HepG2 (cell line): ENCODE data around the gene SLC19A1.

Experiments used
- CBX5 ChIP-seq: sonication (generic); formaldehyde crosslinking; IDR thresholded peaks from 2 replicates; pipeline ENCODE4 v1.4.0; 2020; ENCODE audit warnings: missing genetic modification reagents, borderline replicate concordance
- CTCF ChIP-seq: sonication (generic); formaldehyde crosslinking; IDR thresholded peaks from 2 replicates; pipeline ENCODE4 v1.5.0; 2020; ENCODE audit warnings: mild to moderate bottlenecking, missing genetic modification reagents, moderate library complexity
- ELF4 ChIP-seq: sonication (generic); formaldehyde crosslinking; IDR thresholded peaks from 2 replicates; pipeline ENCODE4 v1.5.0; 2020; ENCODE audit warnings: missing genetic modification reagents, mild to moderate bottlenecking, moderate library complexity, borderline replicate concordance
- EP300 ChIP-seq, 3 experiments: sonication (generic) in 1 of 3; formaldehyde crosslinking in 1 of 3; IDR thresholded peaks; 2 replicates each; pipeline versions ENCODE4 v1.5.1 to v1.6.1; 2011 to 2020; ENCODE audit warnings: low read depth in 2 of 3, low read length in 2 of 3, borderline replicate concordance in 1 of 3, improper control_type of control experiment in 1 of 3, mild to moderate bottlenecking in 1 of 3, missing genetic modification reagents in 1 of 3, moderate library complexity in 1 of 3
- EZH2 ChIP-seq: conservative IDR thresholded peaks from 2 replicates; pipeline ENCODE4 v1.6.1; 2012; ENCODE audit warnings: mild to moderate bottlenecking, low read depth, low read length, moderate library complexity
- MAX ChIP-seq: IDR thresholded peaks from 2 replicates; pipeline ENCODE4 v1.6.1; 2012; ENCODE audit warnings: inconsistent platforms
- MYC ChIP-seq: sonication (generic); formaldehyde crosslinking; IDR thresholded peaks from 2 replicates; pipeline ENCODE4 v1.9.0; 2021; ENCODE audit warnings: missing genetic modification reagents, borderline replicate concordance
- POLR2AphosphoS5 ChIP-seq: IDR thresholded peaks from 2 replicates; pipeline ENCODE4 v1.6.1; 2012; ENCODE audit warnings: low read depth, low read length
- RBM39 ChIP-seq: fragments of 200-400 bp; formaldehyde crosslinking; IDR thresholded peaks from one replicate; pipeline ENCODE4 v1.6.1; 2018; ENCODE audit warnings: antibody characterized with exemption, mild to moderate bottlenecking, low read depth, low read length; ENCODE audit not compliant: poor library complexity, severe bottlenecking
- RFX5 ChIP-seq: IDR thresholded peaks from 2 replicates; pipeline ENCODE4 v1.6.1; 2011; ENCODE audit warnings: low read depth, low read length, improper control_type of control experiment
- RXRB ChIP-seq: IDR thresholded peaks from 2 replicates; pipeline ENCODE4 v1.6.1; 2016; ENCODE audit warnings: borderline replicate concordance, missing genetic modification reagents, missing compliant biosample characterization
- SMC3 ChIP-seq: IDR thresholded peaks from 2 replicates; pipeline ENCODE4 v1.6.1; 2011; ENCODE audit warnings: low read length, improper control_type of control experiment
- TEF ChIP-seq: sonication (generic); formaldehyde crosslinking; IDR thresholded peaks from 2 replicates; pipeline ENCODE4 v1.5.0; 2020; ENCODE audit warnings: missing genetic modification reagents
- ZFP36L2 ChIP-seq: sonication (generic); formaldehyde crosslinking; IDR thresholded peaks from 2 replicates; pipeline ENCODE4 v1.4.0; 2020; ENCODE audit warnings: missing genetic modification reagents

GRCh38 chr21:45538381-45539045 is 3.7 kb downstream of the SLC19A1 start:
- TF ChIP-seq CTCF (CRISPR knock-in tag) (no peak), POLR2AphosphoS5 (no peak), ELF4 (CRISPR knock-in tag) (no peak), CBX5 (no peak), EZH2 (no peak), EP300 (IDR thresholded peaks at IDR 0.05; ENCODE audit: low read depth in 2 of 2, low read length in 2 of 2) (no peak), EP300 (CRISPR knock-in tag; IDR thresholded peaks at IDR 0.05; ENCODE audit: borderline replicate concordance) (no peak), ZFP36L2 (CRISPR knock-in tag) (no peak), MAX (no peak), SMC3 (no peak), RBM39 (no peak), RFX5 (no peak), MYC (CRISPR knock-in tag) (no peak), RXRB (CRISPR knock-in tag) (no peak), TEF (CRISPR knock-in tag) (no peak)
